Neutrophil (primary cell): ENCODE data around the gene SLC9A3.

Source experiments
- H3K27ac ChIP-seq: fragments of 200-600 bp; sonication (generic); 2 replicates; pipeline ENCODE4 v1.5.1; 2016; ENCODE audit warnings: mild to moderate bottlenecking, moderate library complexity
- H3K27me3 ChIP-seq: fragments of 200-600 bp; sonication (generic); 2 replicates; pipeline ENCODE4 v1.6.0; 2016; ENCODE audit warnings: mild to moderate bottlenecking
- H3K36me3 ChIP-seq: fragments of 200-600 bp; sonication (generic); 2 replicates; pipeline ENCODE4 v1.5.1; 2017
- H3K4me1 ChIP-seq, 2 experiments: fragments of 200-600 bp in 1 of 2; sonication (generic) in 1 of 2; 1 replicate in 1 of 2; 2 replicates in 1 of 2; pipeline versions ENCODE4 v1.5.1 to v1.6.1; 2013 to 2016; ENCODE audit warnings: low read depth in 1 of 2, low read length in 1 of 2, mild to moderate bottlenecking in 1 of 2, moderate library complexity in 1 of 2; ENCODE audit not compliant: control insufficient read depth in 1 of 2, insufficient read depth in 1 of 2
- H3K4me3 ChIP-seq, 2 experiments: fragments of 200-600 bp in 1 of 2; sonication (generic) in 1 of 2; 1 replicate in 1 of 2; 2 replicates in 1 of 2; pipeline ENCODE4 v1.5.1; 2013 to 2016; ENCODE audit warnings: low read depth in 1 of 2, low read length in 1 of 2, mild to moderate bottlenecking in 1 of 2, moderate library complexity in 1 of 2
- H3K9me3 ChIP-seq: fragments of 200-600 bp; sonication (generic); 2 replicates; pipeline ENCODE4 v1.5.1; 2016
- TF ChIP-seq, protein P1 (sequence below): fragments of 200-600 bp; sonication (generic); IDR thresholded peaks from 2 replicates; pipeline ENCODE4 v1.5.1; 2016; ENCODE audit warnings: antibody characterized with exemption

Gene SLC9A3

GRCh38 chr5:537621-538071, 13.4 kb upstream of the SLC9A3 start:
- H3K4me3 ChIP-seq, result no peak overlapping the region
- H3K27me3 ChIP-seq, result peaks cover 87% of the 10 kb centered on the region
- no peak overlapping the region for H3K27ac ChIP-seq
- peaks cover 0 to under 1% of the 10 kb centered on the region in 2 experiments for H3K4me1 ChIP-seq
- TF ChIP-seq, protein P1, sequence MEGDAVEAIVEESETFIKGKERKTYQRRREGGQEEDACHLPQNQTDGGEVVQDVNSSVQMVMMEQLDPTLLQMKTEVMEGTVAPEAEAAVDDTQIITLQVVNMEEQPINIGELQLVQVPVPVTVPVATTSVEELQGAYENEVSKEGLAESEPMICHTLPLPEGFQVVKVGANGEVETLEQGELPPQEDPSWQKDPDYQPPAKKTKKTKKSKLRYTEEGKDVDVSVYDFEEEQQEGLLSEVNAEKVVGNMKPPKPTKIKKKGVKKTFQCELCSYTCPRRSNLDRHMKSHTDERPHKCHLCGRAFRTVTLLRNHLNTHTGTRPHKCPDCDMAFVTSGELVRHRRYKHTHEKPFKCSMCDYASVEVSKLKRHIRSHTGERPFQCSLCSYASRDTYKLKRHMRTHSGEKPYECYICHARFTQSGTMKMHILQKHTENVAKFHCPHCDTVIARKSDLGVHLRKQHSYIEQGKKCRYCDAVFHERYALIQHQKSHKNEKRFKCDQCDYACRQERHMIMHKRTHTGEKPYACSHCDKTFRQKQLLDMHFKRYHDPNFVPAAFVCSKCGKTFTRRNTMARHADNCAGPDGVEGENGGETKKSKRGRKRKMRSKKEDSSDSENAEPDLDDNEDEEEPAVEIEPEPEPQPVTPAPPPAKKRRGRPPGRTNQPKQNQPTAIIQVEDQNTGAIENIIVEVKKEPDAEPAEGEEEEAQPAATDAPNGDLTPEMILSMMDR, result no peak
- no peaks in the 10 kb centered on the region for H3K9me3 ChIP-seq
- H3K36me3 ChIP-seq, result no peaks in the 10 kb centered on the region

DNA sequence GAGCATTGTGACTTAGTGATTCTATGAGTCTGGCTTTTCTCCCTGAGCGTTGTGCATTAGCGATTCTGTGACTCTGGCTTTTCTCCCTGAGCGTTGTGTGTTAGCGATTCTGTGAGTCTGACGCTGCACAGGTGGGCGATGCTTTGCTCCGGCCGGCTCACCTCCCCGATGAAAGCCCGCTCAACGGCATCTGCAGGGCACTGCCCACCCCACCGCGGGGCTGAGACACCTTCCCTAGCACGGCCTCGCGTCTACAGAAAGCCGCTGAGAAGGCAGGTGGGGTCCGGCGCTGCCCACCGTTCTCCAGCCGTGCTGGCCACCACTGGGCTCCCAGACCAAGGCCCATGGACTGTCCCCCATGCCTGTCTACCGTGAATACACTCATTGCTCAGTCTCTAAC, 12.8 kb upstream of the SLC9A3 start:
- peaks cover 92% of the 10 kb centered on the region for H3K27me3 ChIP-seq
- no peak overlapping the region for H3K4me3 ChIP-seq
- no peak overlapping the region for H3K27ac ChIP-seq
- no peaks in the 10 kb centered on the region for H3K9me3 ChIP-seq
- no peaks in the 10 kb centered on the region for H3K4me1 ChIP-seq
- TF ChIP-seq, protein P1, result no peak
- H3K36me3 ChIP-seq, result no peaks in the 10 kb centered on the region

GRCh38 chr5:535846-536698, 11.8 kb upstream of the SLC9A3 start:
- Histone ChIP-seq H3K9me3 (no peaks in the 10 kb centered on the region), H3K27ac (no peak overlapping the region), H3K4me3 (no peak overlapping the region), H3K27me3 (peaks cover 95% of the 10 kb centered on the region), H3K36me3 (no peaks in the 10 kb centered on the region), H3K4me1 (no peaks in the 10 kb centered on the region)
- TF ChIP-seq, protein P1, result no peak

DNA sequence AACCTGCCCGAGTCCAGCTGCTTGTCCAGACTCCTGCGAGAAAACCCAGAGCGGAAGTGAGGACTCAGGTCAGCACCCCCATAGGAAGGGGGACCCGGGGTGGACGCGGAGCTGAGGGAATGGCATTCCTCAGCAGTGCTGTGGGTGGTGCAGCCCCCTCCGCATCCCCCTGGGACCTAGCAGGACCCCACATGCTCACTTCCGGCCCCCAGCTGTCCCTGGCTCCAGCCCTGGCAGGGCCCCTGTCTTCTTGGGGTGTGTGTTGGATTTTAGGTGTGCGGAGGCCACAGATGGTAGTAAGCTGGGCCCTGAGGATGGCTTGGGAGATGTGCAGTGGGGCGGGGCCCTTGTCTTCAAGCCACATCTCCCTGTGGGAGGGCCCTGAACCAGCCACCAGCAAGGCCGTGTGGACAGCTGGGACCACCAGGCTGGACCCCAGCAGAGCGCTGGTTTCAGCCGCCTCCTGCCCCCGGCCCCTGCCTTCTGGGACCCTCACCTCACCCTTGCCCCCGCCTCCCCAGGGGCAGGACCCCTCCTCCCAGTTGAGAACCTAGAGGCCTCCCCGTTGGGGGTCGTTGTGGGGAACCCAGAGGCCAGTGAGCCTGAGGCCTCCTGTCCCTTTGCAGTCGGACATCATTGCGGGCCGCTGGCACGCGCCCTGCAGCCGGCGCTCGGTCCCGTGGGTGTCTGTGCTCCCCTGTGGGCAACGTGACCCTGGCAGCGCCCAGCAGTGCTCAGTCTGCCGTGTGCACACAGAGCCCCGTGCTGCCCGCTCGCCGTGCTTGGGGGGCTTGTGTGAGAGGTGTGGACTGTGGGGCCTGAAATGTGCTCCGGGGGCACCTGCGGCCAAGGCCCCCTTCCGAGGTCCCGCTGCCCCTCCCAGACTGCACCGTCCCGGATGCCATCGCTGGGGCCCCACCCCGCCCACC, 10.8 kb upstream of the SLC9A3 start:
- Histone ChIP-seq H3K4me1 (peaks cover 0 to 9% of the 10 kb centered on the region in 2 experiments), H3K4me3 (no peak overlapping the region), H3K27me3 (peaks cover 95% of the 10 kb centered on the region), H3K9me3 (no peaks in the 10 kb centered on the region), H3K27ac (no peak overlapping the region), H3K36me3 (no peaks in the 10 kb centered on the region)
- TF ChIP-seq, protein P1, result no peak

DNA sequence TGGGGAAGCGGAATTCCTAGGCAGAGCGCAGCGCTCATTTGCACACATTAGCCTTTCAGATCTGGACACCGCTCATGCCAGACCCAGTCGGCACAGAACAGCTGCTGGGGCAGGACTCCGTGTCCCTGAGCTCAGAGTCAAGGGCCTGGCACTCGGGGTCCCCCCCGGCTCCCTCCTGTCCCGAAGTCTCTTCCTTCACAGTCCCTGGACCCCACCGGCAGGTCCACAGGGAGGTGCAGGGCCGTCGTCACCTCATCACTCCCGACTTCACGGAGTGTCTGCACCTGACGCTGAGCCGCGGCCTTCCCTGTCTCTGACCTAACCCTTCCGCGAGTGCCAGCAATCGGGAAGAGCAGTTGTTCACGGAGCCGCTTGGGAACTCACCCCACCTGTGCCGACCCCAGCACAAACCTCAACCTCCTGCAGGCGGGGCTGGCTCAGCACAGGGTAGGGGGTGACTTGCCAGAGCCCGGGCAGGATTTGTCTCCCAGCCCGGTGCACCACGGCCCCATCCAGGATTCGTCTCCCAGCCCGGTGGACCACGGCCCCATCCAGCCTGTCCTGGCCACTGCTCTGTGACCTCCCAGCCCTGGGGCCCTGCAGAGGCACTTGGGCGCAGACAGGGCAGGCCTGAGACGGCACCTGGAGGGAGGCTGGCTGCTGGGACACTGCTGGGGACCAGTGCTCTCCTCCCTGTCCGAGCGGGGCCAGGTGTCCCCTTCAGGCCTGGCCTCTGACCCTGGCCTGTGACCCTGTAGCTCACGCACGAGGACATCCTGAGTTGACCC, 9.9 kb upstream of the SLC9A3 start:
- Histone ChIP-seq H3K27ac (no peak overlapping the region), H3K9me3 (no peaks in the 10 kb centered on the region), H3K27me3 (peaks cover 95% of the 10 kb centered on the region), H3K4me1 (peaks cover 0 to 15% of the 10 kb centered on the region in 2 experiments), H3K4me3 (no peak overlapping the region), H3K36me3 (no peaks in the 10 kb centered on the region)
- TF ChIP-seq, protein P1, result no peak
